ENCODE data around the gene GSTO2. TPM values are rescaled to one million over a fixed set of nuclear protein-coding genes. Genes with fewer than 3 reads are reported as not detected.

The GSTO2 gene
- total and polyA plus RNA-seq, 2 of the 4 experiments (the other 2 are of a cell fraction), result 1.4 to 2.3 TPM

DNA sequence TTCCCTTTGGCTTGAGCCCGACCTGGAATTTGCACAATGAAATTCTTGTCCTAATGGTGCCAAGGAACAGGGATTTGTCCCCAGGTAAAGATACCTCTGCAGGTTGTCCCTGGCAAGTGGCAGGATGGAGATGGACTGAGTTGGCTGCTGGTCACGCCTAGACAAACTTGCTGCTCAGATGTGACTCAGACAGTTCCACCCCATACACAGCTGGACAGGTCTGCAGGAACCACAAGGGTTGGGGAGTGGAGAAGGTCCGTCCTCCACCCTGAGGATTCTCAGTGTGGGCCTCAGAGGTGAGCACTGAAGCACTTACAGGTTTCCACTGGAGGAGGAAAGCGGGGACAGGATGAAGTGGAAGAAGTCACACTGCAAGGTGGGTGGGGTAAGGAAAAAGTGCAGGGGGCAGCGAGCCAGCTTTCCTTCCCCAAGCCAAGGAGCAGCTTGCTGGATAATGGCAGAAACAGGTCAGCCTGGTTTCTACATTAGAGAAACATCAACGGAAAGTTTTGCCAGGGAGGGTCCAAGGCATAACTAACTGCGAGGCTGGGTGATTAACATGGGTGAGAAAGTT is 48.8 kb downstream of the GSTO2 start (continued):
- TF ChIP-seq FOS (IDR thresholded peaks at IDR 0.05; ENCODE audit: low read depth, low read length), result no peak

DNA sequence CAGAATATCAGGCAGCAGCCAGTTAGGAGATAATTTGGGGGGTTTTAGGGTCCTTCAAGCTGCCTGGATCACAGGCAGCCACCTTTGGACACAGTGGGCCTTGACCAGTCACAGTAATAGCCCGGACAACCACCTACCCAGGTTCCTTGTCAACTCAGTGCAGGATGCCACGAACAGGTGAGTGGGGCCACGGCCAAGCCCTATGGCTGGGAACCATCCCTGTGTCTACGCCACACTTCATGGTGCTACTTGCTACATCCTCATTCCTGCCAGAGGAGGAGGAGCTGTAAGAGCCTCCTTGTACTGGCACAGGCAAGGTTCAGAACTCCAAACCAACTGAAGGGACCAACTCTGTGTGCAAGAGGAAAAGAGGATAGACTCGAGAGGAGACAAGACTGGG is 49.3 kb downstream of the GSTO2 start:
- H3K18ac ChIP-seq (ENCODE audit: low read depth, low read length), result no peak overlapping the region
- ATAC-seq (ENCODE audit: low read depth) (no peak), DNase-seq (no peak)
- no TSS peak for BruUV-seq (replicated peaks)
- no peak overlapping the region for H2BK120ac ChIP-seq (ENCODE audit: low read depth, low read length)
- H2AFZ ChIP-seq (replicated peaks; ENCODE audit: low read length, poor library complexity), result no peak overlapping the region
- H2BK20ac ChIP-seq (ENCODE audit: low read depth, low read length), result no peak overlapping the region
- H4K5ac ChIP-seq (ENCODE audit: low read depth, low read length), result no peak overlapping the region
- no peak overlapping the region for H3K56ac ChIP-seq (ENCODE audit: extremely low read depth, insufficient read depth, low read length)
- peaks cover 96% of the 10 kb centered on the region for H4K20me1 ChIP-seq (ENCODE audit: insufficient read depth, low read length)
- no peak overlapping the region for H3K4me2 ChIP-seq (ENCODE audit: low read depth, low read length)
- H3K23ac ChIP-seq (ENCODE audit: low read depth, low read length), result no peak overlapping the region
- 0 out of 2 replicates have a peak overlapping the region, but pooled peaks have one; percentile 61 for H3K14ac ChIP-seq (replicated peaks; ENCODE audit: low read depth, low read length)
- dilution Hi-C loops (cut with HindIII; ENCODE audit: low sequenced_read_pairs, unreplicated experiment), result no loop called here
- H3K9ac ChIP-seq (ENCODE audit: low read depth, low read length), result no peak overlapping the region
- peak overlapping the region; percentile 35; the same call in 1 of the 2 replicates for H2AK5ac ChIP-seq (ENCODE audit: low read depth, low read length)
- H3K9me1 ChIP-seq (ENCODE audit: insufficient read depth, low read length), result peaks cover 57% of the 10 kb centered on the region
- intact Hi-C loops (cut with micrococcal nuclease), result no loop called here
- no peak overlapping the region for H2BK5ac ChIP-seq (ENCODE audit: low read depth, low read length, poor library complexity, severe bottlenecking)
- H4K8ac ChIP-seq (ENCODE audit: low read depth in 2 of 2, low read length in 2 of 2), result no peak overlapping the region
- ChIA-PET POLR2A (ENCODE audit: unreplicated experiment) (no interaction called here), CTCF (no interaction called here)
- H3K27ac ChIP-seq (ENCODE audit: insufficient read depth, low read length), result no peak overlapping the region
- 100% methylated on average over 2 of the region's 5 CpGs; no CpG with 5 or more reads in 1 of the 2 experiments for WGBS, 2 experiments (ENCODE audit: extremely low coverage in 2 of 2, insufficient read length in 1 of 2)
- in situ Hi-C loops (cut with MboI; ENCODE audit: low sequenced_read_pairs), result no loop called here
- H2BK15ac ChIP-seq (ENCODE audit: low read depth, low read length), result no peak overlapping the region
- no peak for TF ChIP-seq CHD1 (IDR thresholded peaks at IDR 0.05; ENCODE audit: low read depth, low read length)
- TF ChIP-seq MXI1 (IDR thresholded peaks at IDR 0.05; ENCODE audit: borderline replicate concordance, low read depth, low read length), result no peak
- no peak for TF ChIP-seq RCOR1 (IDR thresholded peaks at IDR 0.05; ENCODE audit: insufficient replicate concordance, low read length)
- TF ChIP-seq, protein P1, sequence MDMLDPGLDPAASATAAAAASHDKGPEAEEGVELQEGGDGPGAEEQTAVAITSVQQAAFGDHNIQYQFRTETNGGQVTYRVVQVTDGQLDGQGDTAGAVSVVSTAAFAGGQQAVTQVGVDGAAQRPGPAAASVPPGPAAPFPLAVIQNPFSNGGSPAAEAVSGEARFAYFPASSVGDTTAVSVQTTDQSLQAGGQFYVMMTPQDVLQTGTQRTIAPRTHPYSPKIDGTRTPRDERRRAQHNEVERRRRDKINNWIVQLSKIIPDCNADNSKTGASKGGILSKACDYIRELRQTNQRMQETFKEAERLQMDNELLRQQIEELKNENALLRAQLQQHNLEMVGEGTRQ (IDR thresholded peaks at IDR 0.05; ENCODE audit: low read depth, low read length), result no peak
- no peak for TF ChIP-seq RAD21 (IDR thresholded peaks at IDR 0.05; ENCODE audit: low read length)
- no peak for TF ChIP-seq BHLHE40 (IDR thresholded peaks at IDR 0.05; ENCODE audit: low read depth, low read length)
- TF ChIP-seq CEBPB (IDR thresholded peaks at IDR 0.05; ENCODE audit: low read depth, low read length), result no peak
- TF ChIP-seq, protein P2, sequence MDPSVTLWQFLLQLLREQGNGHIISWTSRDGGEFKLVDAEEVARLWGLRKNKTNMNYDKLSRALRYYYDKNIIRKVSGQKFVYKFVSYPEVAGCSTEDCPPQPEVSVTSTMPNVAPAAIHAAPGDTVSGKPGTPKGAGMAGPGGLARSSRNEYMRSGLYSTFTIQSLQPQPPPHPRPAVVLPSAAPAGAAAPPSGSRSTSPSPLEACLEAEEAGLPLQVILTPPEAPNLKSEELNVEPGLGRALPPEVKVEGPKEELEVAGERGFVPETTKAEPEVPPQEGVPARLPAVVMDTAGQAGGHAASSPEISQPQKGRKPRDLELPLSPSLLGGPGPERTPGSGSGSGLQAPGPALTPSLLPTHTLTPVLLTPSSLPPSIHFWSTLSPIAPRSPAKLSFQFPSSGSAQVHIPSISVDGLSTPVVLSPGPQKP (IDR thresholded peaks at IDR 0.05; ENCODE audit: borderline replicate concordance, low read depth, low read length), result no peak
- TF ChIP-seq SMC3 (IDR thresholded peaks at IDR 0.05; ENCODE audit: low read depth, low read length), result no peak
- TF ChIP-seq FOS (IDR thresholded peaks at IDR 0.05; ENCODE audit: low read depth, low read length), result no peak
- no peak for TF ChIP-seq RFX5 (IDR thresholded peaks at IDR 0.05; ENCODE audit: low read depth, low read length)
- no peak for TF ChIP-seq NFE2L2 (IDR thresholded peaks at IDR 0.05; ENCODE audit: low read depth, low read length)
- TF ChIP-seq, protein P3, sequence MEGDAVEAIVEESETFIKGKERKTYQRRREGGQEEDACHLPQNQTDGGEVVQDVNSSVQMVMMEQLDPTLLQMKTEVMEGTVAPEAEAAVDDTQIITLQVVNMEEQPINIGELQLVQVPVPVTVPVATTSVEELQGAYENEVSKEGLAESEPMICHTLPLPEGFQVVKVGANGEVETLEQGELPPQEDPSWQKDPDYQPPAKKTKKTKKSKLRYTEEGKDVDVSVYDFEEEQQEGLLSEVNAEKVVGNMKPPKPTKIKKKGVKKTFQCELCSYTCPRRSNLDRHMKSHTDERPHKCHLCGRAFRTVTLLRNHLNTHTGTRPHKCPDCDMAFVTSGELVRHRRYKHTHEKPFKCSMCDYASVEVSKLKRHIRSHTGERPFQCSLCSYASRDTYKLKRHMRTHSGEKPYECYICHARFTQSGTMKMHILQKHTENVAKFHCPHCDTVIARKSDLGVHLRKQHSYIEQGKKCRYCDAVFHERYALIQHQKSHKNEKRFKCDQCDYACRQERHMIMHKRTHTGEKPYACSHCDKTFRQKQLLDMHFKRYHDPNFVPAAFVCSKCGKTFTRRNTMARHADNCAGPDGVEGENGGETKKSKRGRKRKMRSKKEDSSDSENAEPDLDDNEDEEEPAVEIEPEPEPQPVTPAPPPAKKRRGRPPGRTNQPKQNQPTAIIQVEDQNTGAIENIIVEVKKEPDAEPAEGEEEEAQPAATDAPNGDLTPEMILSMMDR (conservative IDR thresholded peaks at IDR 0.05; ENCODE audit: low read depth, low read length), result no peak
- TF ChIP-seq POLR2A (IDR thresholded peaks at IDR 0.05; ENCODE audit: low read depth, low read length), result no peak
- H2AK9ac ChIP-seq (replicated peaks; ENCODE audit: low read depth, low read length, poor library complexity), result no peak overlapping the region
- H4K91ac ChIP-seq (ENCODE audit: insufficient read depth, low read depth, low read length), result no peak overlapping the region
- H3K79me1 ChIP-seq (ENCODE audit: low read depth in 1 of 2, low read length in 2 of 2), result peaks cover 19 to 97% of the 10 kb centered on the region in 2 experiments
- H3K36me3 ChIP-seq (ENCODE audit: control insufficient read depth, insufficient read depth, low read length), result peaks cover 26% of the 10 kb centered on the region
- H3K27me3 ChIP-seq (ENCODE audit: control insufficient read depth, insufficient read depth, low read length), result no peaks in the 10 kb centered on the region
- H3K9me3 ChIP-seq (ENCODE audit: control insufficient read depth, insufficient read depth, low read length), result no peaks in the 10 kb centered on the region
- H3K4ac ChIP-seq (ENCODE audit: low read depth, low read length), result peak overlapping the region; percentile 38; the same call in 1 of the 2 replicates
- peaks cover 41% of the 10 kb centered on the region for H3K4me1 ChIP-seq (ENCODE audit: control insufficient read depth, insufficient read depth, low read length)
- H3K4me3 ChIP-seq (ENCODE audit: insufficient read depth, low read depth, low read length), result no peak overlapping the region

Measured in IMR-90 (cell line).